HG03575 (cell line): ENCODE results near the gene ARSJ.

ENCODE experiments used
- ATAC-seq: cut with Tn5 transposase; IDR thresholded peaks from one replicate; pipeline ENCODE4 v1.9.1; 2021; ENCODE audit not compliant: unreplicated experiment, insufficient number of reproducible peaks, low FRiP score; ENCODE audit errors: extremely low read depth

The ARSJ gene

DNA sequence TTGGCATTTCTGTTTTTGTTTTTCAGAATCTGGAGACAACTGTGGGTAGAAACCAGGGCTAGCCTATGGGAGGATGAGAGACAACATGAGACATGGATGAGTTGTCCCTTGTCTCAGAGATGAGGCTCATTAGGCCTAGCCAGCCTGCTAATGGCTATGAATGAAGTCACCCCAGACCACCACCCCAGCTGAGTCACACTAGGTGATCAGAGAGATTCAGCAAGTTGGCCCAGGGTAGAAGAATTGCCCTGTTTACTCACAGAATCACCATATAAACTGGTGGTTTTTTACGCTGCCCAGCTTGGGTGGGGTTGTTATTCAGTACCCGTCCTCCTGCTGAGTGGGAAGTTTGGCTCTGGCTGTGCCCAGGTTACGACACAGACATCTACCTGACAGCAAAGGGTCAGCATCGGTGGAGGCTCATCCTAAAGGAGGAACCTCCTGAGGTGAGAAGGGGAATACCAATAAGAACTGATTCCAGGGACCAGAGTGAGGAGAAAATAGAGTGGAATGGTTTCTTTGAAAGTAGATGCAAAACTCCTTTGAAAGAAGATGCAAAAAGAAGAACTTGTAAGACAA lies 17.2 kb upstream of the ARSJ start:
- ATAC-seq = no peak

DNA sequence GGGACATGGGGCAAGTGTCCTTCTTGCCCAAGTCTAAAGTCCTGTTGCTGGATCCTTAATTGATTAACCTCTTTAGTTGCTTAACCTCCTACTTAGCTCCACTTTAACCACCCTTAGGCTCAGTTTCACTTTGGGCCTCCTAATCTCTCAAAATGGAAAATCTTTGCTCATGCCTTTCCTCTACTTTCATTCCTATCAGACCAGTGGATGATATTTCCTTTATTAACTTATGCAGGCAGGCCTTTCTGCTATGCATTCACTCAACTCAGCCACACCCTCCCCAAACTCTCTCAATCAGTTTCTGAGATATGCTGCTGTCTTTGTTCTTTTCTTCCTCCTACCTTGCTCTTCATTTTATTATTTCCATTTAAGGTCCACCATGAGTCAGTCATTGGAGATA lies 14.4 kb upstream of the ARSJ start:
- no peak for ATAC-seq

DNA sequence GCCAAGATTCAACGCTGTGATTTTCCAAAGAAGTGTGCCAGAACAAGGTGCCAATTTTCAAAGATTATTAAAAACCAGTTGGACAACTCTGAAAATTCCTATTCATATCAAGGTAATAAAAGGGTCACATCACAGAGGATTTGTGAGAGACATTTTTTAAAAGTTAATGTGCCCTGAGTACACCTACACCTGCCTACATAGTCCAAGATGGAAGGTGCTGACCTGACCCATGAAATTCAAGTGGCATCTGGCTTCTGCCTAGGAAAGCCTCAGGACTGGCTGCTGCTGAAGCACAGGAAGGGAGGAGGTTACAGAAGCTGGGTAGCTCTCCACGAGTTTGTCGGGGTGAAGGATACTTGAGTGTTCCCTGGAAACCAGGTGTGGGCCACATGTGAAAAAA lies 11.4 kb upstream of the ARSJ start:
- no peak for ATAC-seq

DNA sequence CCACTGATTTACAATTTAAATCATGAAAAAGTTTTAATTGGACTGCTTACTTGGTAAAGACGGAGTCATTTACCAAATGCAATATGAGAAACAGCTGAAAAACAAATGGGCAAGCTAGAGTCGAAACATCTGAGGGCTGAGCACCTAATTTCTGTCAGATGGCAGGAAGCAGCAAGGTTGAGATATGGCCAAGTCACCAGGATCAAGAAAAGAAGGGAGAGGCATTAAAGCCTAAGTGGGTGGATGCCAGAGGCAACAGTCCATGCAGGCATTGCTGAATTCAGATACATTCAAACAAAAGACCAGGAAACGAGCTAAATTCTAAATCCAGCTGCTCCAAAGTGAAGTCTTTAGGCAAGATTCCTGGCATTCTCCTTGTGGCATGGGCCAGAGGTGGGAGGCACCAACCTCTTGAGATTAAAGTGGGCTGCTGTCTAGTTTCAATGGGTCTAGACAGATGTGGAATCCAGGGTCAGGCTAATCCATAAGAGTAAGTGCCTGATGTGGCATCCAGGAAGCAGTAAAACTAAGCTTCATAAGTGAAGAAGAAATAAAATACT lies 8.0 kb upstream of the ARSJ start:
- no peak for ATAC-seq

DNA sequence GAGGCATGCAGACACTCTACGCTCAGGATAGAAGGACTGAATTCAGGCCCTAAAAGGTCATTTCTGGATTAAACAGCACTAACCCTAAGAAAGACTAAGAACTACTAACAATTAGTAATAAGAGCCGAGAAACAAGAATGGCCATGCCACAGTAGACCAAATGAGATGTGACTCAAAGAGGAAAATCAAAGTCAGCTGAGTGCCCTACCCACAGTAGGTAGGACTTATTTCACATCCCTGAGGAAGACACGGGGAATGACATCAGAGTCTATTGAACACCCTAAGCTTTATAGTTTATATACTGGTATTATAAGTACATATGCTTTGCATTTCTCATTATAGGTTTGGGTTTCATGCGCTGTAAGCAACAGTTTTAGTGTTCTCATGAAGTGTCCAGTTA lies 2.7 kb upstream of the ARSJ start:
- ATAC-seq = no peak

DNA sequence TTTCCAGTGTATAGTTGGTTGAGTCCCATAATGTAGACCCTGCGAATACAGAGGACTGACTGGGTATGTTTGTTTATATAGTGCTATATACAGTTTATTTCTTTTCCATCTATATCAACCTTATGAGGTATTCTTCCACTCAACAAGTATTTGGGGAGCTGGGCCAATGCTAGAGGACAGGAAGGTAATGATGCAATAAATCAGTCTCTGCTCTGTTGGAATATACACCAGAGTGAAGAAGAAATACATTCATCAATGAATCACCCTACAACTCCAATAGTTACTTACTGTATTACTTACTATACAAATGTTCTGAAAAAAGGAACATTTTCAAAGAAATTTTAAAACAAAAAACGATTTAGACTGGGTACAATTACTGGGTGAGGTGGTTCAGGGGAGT lies 2.1 kb upstream of the ARSJ start:
- ATAC-seq = no peak

DNA sequence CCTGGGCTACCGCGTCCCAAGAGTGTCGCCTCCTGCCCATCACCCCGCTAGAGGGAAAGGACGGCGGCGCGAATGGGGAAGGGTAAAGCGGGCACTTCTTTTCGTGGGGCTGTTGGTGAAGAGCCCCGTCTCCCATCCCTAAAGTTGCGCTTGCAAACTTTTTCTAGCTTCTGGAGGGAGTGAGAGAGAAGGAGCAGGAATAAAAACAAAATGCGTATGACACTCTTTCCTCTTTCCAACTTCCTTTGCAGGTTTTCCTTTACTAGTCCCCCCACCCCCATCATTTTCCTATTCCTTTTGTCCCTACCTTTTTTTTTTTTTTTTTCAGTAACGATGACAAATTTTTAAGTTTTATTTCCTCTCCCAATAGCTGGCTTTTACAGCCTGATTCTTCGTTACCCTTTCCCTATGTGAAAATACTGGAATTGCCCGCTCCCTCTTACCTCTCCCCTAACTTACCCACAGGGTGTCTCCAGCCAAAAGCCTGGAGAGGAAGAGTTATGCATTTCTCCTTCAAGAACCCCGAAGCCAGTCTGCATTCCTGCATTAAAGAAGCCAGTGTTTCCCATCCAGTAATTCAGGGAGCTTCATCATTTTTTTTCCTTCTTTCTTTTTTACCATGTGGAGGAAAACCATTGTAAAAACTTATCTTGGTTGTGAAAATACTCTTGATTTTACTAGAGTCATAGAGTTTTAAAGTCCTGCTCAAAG lies 613 bp upstream of the ARSJ start:
- ATAC-seq = no peak

DNA sequence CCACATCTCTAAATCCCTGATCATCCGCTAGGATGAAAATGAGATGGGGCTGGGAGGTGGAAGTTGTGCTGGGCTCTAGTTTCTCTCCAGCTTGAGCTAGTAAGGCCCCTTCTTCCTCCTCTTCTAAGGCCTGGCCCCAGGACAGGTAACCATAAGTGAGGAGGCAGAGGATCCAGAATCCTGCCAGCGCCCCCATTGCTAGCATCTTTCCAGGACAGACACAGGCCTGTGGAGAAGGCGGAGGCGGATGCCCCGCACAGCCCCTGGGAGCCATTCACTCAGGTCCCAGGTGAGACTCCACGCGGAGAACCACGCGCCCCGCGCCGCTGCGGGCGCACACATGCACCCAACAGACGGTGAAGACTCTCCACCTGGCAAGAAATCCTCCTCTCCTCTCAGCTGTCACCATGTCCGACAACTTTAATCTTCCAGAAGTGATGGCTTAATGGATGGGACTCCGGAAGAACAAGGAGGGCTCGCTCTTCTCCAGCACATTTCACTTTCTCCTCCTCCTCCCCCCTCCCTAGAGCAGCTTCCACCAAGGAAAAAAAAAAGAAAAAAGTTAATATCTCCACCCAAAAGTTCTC lies 793 bp downstream of the ARSJ start:
- ATAC-seq = no peak

DNA sequence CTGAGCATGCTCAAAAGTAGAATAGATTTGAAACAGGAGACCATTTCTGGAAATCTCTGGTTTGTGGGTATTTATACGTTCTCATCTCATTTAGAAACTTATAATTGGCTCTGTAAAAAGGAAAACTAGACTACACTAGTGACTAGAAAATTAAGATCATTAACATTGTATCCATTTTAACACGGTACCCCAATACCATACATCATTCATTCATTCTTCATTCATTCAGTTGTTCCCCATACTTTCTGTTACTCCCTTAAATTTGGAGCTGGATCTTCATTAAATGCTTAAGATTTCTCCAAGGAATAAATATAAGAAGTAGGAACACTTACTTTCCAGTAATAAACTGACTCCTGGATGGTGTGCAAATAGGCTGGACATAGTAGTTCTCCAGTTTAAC lies 1.3 kb downstream of the ARSJ start:
- no peak for ATAC-seq

DNA sequence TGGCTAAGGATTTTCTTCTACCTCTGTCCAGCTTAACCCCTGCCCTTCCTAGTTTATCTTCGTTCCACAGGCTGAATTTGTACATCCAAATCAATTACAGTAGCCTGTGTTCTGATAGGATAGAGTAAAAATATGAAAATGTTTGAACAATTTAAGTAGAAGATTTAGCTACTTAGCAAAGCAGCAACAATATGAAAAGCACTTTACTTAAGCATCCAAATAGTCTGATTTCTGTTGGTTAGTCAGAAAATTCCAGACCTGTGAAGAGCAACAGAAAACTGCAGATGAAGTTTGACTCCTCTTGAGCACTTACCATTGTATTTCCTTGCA lies 2.0 kb downstream of the ARSJ start:
- no peak for ATAC-seq

DNA sequence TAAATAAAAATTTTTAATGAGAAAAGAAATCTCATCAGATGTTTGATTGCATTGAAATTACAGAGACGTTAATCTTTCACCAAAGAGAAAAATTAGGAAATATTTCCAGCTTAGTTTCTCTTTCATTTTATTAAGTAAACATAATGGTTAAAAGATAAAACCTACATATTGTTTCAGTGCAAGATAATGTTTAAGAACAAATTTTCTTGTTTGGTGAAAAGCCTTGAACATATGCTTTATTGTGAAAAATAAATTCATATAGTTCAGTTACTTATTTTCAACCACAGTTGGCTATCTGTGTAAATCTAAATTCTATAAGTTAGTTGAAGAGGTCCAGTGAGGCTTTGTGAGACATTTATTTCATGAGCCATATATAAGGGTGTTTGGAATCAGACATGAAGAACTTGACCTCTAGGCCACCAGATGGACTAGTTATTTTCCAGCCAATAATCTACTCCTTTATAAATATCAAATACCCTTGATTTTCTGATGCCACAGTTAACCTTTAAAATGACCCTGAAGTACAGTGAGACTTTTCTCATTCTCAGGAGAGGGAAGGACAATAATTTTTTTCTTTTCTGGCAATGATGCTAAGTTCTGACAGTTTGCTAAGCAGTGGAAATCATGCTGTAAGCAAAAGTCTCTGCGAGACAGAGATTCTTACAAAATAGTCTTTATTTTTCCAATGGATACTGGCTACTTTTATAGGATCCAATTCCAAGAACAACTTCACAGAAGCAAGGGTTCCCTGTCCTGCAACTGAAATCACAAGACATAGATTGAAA lies 2.5 kb downstream of the ARSJ start:
- ATAC-seq = no peak

DNA sequence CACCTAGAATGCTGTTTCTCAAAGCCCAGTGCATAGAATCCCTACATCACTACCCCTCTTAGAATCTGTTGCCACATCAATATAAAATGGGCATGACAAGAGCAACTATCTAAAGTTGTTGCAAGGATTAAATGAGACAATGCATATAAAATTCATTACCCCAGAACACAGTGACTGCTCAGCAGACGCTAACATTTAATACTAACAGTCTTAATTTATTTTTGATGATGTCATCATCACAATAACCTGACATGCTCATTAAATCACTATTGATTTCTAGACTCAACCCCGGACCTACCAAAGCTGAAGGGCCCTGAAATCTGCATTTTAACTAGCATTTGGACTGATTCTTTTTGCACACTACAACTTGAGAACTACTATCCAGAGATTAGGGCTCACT lies 3.9 kb downstream of the ARSJ start:
- ATAC-seq = no peak

DNA sequence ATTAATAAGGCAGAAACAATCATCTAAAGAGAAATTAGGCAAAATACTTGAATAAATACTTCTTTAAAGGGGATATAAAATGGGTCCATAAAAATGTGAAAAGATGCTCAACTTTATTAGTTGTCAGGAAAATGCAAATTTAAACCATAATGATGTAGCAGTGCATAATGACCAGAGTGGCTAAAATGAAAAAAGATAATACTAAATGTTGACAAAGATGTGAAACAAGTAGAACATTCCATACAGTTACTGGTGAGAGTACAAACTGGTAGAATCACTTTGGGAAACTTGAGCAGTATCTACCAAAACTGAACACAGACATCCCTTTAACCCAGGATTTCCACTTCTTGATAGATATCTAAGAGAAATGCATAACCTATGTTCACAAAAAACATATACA lies 5.0 kb downstream of the ARSJ start:
- no peak for ATAC-seq

DNA sequence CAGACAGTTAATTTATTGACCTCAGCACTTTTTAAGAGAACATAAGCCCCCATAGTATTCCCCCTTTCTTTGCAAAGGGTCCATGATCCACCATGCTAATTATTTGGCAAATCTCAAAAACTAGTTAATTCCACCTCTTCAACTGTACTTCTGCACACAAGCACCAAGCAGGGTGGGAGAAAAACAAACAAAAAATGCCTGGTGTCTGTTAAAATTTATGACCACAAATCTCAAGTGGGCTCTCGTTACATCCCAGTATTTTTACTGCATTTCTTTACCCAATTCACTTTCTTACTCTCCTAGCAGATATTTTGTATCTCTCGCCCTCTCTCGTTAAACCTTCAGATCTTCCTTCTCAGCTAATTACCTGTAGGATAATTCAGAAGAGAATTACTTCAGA lies 6.1 kb downstream of the ARSJ start:
- no peak for ATAC-seq

DNA sequence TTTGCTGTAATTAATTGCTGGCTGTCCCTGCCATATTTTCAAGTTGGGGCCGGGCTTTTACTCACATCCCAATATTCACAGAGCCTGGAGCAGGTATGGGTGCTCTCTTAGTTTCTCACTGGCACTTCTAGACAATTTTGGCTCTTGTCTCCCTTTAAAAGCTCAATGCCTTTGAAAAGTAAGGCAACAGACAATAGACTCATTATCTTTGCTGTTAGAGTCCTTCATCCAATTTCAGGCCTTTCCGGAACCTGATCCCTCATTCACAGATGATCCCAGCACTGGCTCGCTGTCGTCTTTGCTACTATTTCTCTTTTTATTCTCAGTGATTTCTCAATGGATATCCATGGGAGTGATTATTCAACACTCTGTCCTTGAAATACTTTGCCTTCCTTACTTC lies 6.7 kb downstream of the ARSJ start:
- no peak for ATAC-seq

DNA sequence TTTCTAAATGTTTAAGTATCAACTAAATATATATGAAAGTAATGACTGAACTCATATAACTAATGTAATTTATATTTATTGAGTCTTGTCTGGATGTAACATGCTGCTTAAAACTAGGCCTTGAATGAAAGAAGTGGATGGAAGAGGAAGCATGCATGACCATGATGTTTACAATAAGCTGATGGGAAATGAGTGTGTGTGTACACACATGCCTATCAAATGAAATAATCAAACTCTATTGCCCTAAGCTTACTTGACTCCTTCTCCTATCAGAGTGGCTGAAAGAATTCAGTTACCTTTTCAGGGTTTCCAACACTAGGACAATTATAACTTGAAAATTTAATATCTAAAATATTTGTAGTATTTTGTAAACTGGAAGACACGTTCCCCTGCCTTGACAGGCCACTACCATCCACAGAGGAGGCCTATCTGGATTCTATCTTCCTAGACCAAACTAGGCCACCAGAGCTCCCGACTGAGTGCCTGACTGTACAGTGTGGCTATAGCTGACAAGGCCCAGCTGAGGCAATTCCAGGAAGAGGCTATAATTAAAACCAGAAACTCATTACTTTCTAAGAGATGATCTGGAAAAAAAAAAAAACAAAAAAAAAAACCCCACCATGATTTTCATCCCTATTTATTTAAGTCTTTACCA lies 7.6 kb downstream of the ARSJ start:
- ATAC-seq = no peak

DNA sequence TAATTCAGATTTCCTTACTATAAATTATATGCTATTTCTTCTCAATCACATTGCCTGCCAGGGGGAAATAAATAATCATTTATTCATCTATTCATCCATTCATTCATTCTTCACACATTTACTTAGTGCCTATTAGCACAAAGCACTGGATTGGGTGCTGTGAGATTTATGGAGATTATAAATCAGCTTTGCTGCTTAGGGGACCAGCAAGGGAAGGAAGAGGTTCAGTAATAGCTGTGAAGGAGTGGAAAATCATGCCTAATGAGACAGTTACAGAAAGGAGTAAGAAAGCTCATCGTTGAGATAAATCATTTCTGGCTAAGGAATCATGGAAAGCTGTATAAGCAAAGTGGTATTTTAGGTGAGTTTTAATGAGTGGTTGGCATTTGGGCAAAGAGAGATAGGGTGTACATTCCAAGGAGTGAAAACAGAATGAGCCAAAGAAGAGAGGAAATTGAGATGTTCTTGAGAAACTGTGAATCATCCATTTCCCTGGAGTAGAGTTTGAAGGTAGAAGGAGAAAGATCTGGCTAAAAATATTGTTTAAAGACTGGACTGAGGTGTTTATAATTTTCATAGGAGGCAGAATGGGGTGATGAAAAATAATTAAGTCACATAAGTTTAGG lies 9.6 kb downstream of the ARSJ start:
- ATAC-seq = no peak

DNA sequence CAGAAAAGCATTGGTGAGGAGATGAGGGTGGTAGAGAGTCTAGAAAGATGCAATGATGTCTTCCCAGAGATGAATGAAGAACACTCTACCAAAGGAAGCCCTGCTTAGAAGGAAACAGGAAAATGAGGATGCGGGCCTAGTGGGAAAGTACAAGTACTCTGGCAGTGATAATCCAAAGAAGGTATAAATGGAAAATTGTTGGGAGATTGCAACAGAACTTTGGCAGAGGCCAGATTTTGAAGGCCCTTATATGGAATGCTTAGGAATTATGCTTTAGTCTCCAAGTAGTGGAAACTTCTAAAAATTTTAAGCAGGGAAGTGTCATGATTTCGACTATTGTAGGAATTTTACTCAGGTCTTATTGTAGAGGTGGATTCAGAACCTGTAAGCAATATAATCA lies 11.0 kb downstream of the ARSJ start:
- ATAC-seq = no peak

DNA sequence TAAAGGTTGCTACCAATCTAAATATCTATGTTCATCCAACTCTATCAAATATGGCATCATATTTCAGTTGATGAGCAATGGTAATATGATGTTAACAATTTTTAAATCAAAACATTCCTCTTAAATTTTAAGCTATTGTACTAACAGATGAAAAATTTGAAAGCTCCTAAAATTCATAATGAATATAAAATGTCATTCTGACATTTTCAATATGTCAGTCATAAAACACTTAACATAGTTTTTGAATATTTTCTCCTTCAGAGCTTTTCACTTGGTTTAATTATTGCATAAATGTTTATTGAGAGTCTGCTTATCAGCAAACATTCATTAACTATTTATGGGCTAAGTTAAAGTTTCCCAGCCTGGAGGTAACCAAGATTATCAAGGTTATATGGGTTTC lies 11.8 kb downstream of the ARSJ start:
- ATAC-seq = no peak
